H1 (cell line): ENCODE results near the gene HM13. TPM values are rescaled to one million over a fixed set of nuclear protein-coding genes. Genes with fewer than 3 reads are reported as not detected.

Experiments used
- CTCF ChIA-PET: fragments of 300-600 bp; sonication (Branson Sonifier 250); formaldehyde crosslinking; loops from one replicate; lab custom pipeline; 2021; ENCODE audit not compliant: partially characterized antibody; lab: Charles Lee
- POLR2A ChIA-PET: fragments of 300-600 bp; sonication (Branson Sonifier 250); formaldehyde crosslinking; loops from one replicate; lab custom pipeline; 2021; ENCODE audit warnings: inconsistent platforms; ENCODE audit not compliant: partially characterized antibody; lab: Charles Lee
- DNase-seq, 2 experiments: peaks; one replicate each; pipeline versions ENCODE4 v3.0.0 to v3.0.0-alpha.2; 2010 to 2022; ENCODE audit warnings: low spot score in 2 of 2, low read depth in 1 of 2, mixed read lengths in 1 of 2
- FAIRE-seq: peaks from 2 replicates; lab custom pipeline; 2011; peaks lifted over from hg19 to GRCh38; lab: Jason Lieb, UNC
- H2AFZ ChIP-seq: 2 replicates; pipeline ENCODE4 v1.8.1; 2012; ENCODE audit warnings: low read length, inconsistent platforms
- H2AK5ac ChIP-seq: 2 replicates; pipeline ENCODE4 v1.6.1; 2013; ENCODE audit warnings: low read depth, low read length
- H2BK120ac ChIP-seq: replicated peaks from 2 replicates; pipeline ENCODE3; 2013; ENCODE audit warnings: low read depth, low read length, inconsistent platforms
- H2BK12ac ChIP-seq: 2 replicates; pipeline ENCODE4 v1.6.1; 2013; ENCODE audit warnings: low read depth, low read length
- H2BK15ac ChIP-seq: 2 replicates; pipeline ENCODE4 v1.6.1; 2013; ENCODE audit warnings: low read length
- H2BK20ac ChIP-seq: 2 replicates; pipeline ENCODE4 v1.6.1; 2013; ENCODE audit warnings: low read length
- H2BK5ac ChIP-seq: 2 replicates; pipeline ENCODE4 v1.6.1; 2013; ENCODE audit warnings: low read depth, low read length
- H3K14ac ChIP-seq: 2 replicates; pipeline ENCODE4 v1.6.1; 2013; ENCODE audit warnings: inconsistent platforms; ENCODE audit not compliant: insufficient read length
- H3K18ac ChIP-seq: 2 replicates; pipeline ENCODE4 v1.6.1; 2013; ENCODE audit warnings: low read length; ENCODE audit errors: extremely low read depth
- H3K23ac ChIP-seq: 2 replicates; pipeline ENCODE4 v1.6.1; 2013; ENCODE audit warnings: inconsistent platforms; ENCODE audit not compliant: insufficient read length
- H3K23me2 ChIP-seq: 2 replicates; pipeline ENCODE4 v1.6.1; 2013; ENCODE audit warnings: low read depth, low read length
- H3K27ac ChIP-seq: 2 replicates; pipeline ENCODE4 v1.6.1; 2011; ENCODE audit warnings: low read depth, low read length, inconsistent platforms
- H3K27me3 ChIP-seq, 4 experiments: replicated peaks in 1 of 4; 1 replicate in 1 of 4; 2 replicates in 3 of 4; pipeline versions ENCODE4 v1.6.1 to v1.8.1; 2011 to 2013; ENCODE audit warnings: low read length in 3 of 4, mild to moderate bottlenecking in 3 of 4, inconsistent platforms in 2 of 4, mixed read lengths in 2 of 4, moderate library complexity in 1 of 4; ENCODE audit not compliant: control insufficient read depth in 3 of 4, insufficient read depth in 3 of 4; ENCODE audit errors: extremely low read depth in 1 of 4
- H3K36me3 ChIP-seq, 4 experiments: 2 replicates each; pipeline versions ENCODE4 v1.6.1 to v1.8.1; 2011 to 2013; ENCODE audit warnings: mild to moderate bottlenecking in 4 of 4, low read length in 3 of 4, moderate library complexity in 2 of 4, control low read depth in 1 of 4, inconsistent platforms in 1 of 4; ENCODE audit not compliant: insufficient read depth in 4 of 4, control insufficient read depth in 2 of 4
- H3K4ac ChIP-seq: replicated peaks from 2 replicates; pipeline ENCODE3; 2013; ENCODE audit warnings: low read length, low read depth, mixed read lengths, inconsistent platforms; ENCODE audit not compliant: insufficient read length
- H3K4me1 ChIP-seq, 4 experiments: replicated peaks in 1 of 4; 1 replicate in 1 of 4; 2 replicates in 3 of 4; pipeline versions ENCODE4 v1.6.1 to v1.8.1; 2011 to 2013; ENCODE audit warnings: low read length in 3 of 4, inconsistent platforms in 2 of 4, mixed read lengths in 1 of 4; ENCODE audit not compliant: insufficient read depth in 4 of 4, control insufficient read depth in 3 of 4
- H3K4me2 ChIP-seq, 2 experiments: 2 replicates each; pipeline versions ENCODE4 v1.6.1 to v1.8.1; 2011 to 2013; ENCODE audit warnings: low read depth in 2 of 2, low read length in 2 of 2, control low read depth in 1 of 2, inconsistent platforms in 1 of 2, mild to moderate bottlenecking in 1 of 2; ENCODE audit not compliant: insufficient read depth in 1 of 2
- H3K4me3 ChIP-seq, 4 experiments: fragments of 200-600, 300-600 bp in 1 of 4; sonication (generic), shearing (Covaris generic), sonication (Bioruptor Twin) in 1 of 4; 2 replicates each; pipeline versions ENCODE4 v1.5.1 to v1.8.1; 2011 to 2016; ENCODE audit warnings: low read length in 4 of 4, low read depth in 3 of 4, control low read depth in 2 of 4, inconsistent platforms in 2 of 4, mild to moderate bottlenecking in 2 of 4, mixed read lengths in 1 of 4, moderate library complexity in 1 of 4; ENCODE audit not compliant: insufficient read depth in 2 of 4; ENCODE audit errors: extremely low read depth in 1 of 4
- H3K56ac ChIP-seq: replicated peaks from 2 replicates; pipeline ENCODE3; 2013; ENCODE audit warnings: low read depth, mild to moderate bottlenecking, mixed read lengths, low read length, inconsistent platforms; ENCODE audit not compliant: insufficient read length
- H3K79me1 ChIP-seq: 2 replicates; pipeline ENCODE4 v1.6.1; 2013; ENCODE audit warnings: low read depth, low read length, control low read depth
- H3K79me2 ChIP-seq, 2 experiments: 2 replicates each; pipeline versions ENCODE4 v1.6.1 to v1.8.1; 2012 to 2013; ENCODE audit warnings: low read length in 2 of 2, mild to moderate bottlenecking in 2 of 2, inconsistent platforms in 1 of 2; ENCODE audit not compliant: insufficient read depth in 2 of 2, control insufficient read depth in 1 of 2
- H3K9ac ChIP-seq, 4 experiments: replicated peaks in 1 of 4; 1 replicate in 1 of 4; 2 replicates in 3 of 4; pipeline versions ENCODE4 v1.6.1 to v1.8.1; 2011 to 2013; ENCODE audit warnings: low read depth in 3 of 4, low read length in 3 of 4, control low read depth in 2 of 4, mild to moderate bottlenecking in 2 of 4, moderate library complexity in 2 of 4, inconsistent platforms in 1 of 4; ENCODE audit errors: extremely low read depth in 1 of 4
- H3K9me3 ChIP-seq, 2 experiments: 2 replicates each; pipeline versions ENCODE4 v1.6.1 to v1.8.1; 2012 to 2013; ENCODE audit warnings: mild to moderate bottlenecking in 2 of 2, moderate library complexity in 2 of 2, control low read depth in 1 of 2, inconsistent platforms in 1 of 2, low read depth in 1 of 2, low read length in 1 of 2, mixed read lengths in 1 of 2; ENCODE audit not compliant: insufficient read depth in 2 of 2
- H4K20me1 ChIP-seq, 2 experiments: replicated peaks in 1 of 2; 2 replicates each; pipeline versions ENCODE3 to v1.8.1; 2011 to 2013; ENCODE audit warnings: inconsistent platforms in 2 of 2, low read length in 2 of 2, mild to moderate bottlenecking in 1 of 2; ENCODE audit not compliant: insufficient read depth in 2 of 2, control insufficient read depth in 1 of 2
- H4K5ac ChIP-seq: 2 replicates; pipeline ENCODE4 v1.6.1; 2013; ENCODE audit warnings: low read length, low read depth, mixed read lengths, inconsistent platforms; ENCODE audit not compliant: insufficient read length
- H4K8ac ChIP-seq: 2 replicates; pipeline ENCODE4 v1.8.0; 2013; ENCODE audit warnings: mild to moderate bottlenecking, moderate library complexity, low read length, inconsistent platforms; ENCODE audit not compliant: insufficient read depth; ENCODE audit errors: extremely low read depth
- H4K91ac ChIP-seq: replicated peaks from 2 replicates; pipeline ENCODE3; 2013; ENCODE audit warnings: low read length, mixed read lengths, inconsistent platforms; ENCODE audit not compliant: insufficient read length
- CTCF ChIP-seq, 3 experiments: IDR thresholded peaks; 1 replicate in 2 of 3; 2 replicates in 1 of 3; pipeline versions ENCODE4 v1.5.1 to v1.6.1; 2011; ENCODE audit warnings: low read length in 3 of 3, mild to moderate bottlenecking in 3 of 3, inconsistent platforms in 2 of 3, low read depth in 1 of 3, moderate library complexity in 1 of 3; ENCODE audit not compliant: insufficient read depth in 1 of 3; ENCODE audit errors: control extremely low read depth in 1 of 3
- E2F6 ChIP-seq: IDR thresholded peaks from 2 replicates; pipeline ENCODE4 v1.6.1; 2012; ENCODE audit warnings: inconsistent platforms
- MAFK ChIP-seq: IDR thresholded peaks from 2 replicates; pipeline ENCODE4 v1.6.1; 2012; ENCODE audit warnings: low read depth, mild to moderate bottlenecking, improper control_type of control experiment, low read length
- NANOG ChIP-seq: IDR thresholded peaks from 2 replicates; pipeline ENCODE4 v1.6.1; 2011; ENCODE audit warnings: low read length, low read depth, mild to moderate bottlenecking, inconsistent platforms; ENCODE audit not compliant: insufficient read depth, poor library complexity, severe bottlenecking
- NRF1 ChIP-seq: IDR thresholded peaks from 2 replicates; pipeline ENCODE4 v1.6.1; 2011; ENCODE audit warnings: mild to moderate bottlenecking, low read depth, low read length, improper control_type of control experiment
- SIRT6 ChIP-seq: IDR thresholded peaks from one replicate; pipeline ENCODE4 v1.7.1; 2012; ENCODE audit warnings: low read length, inconsistent platforms
- SP2 ChIP-seq: IDR thresholded peaks from 2 replicates; pipeline ENCODE4 v1.6.1; 2012; ENCODE audit warnings: mild to moderate bottlenecking, low read length, inconsistent platforms
- TAF1 ChIP-seq: IDR thresholded peaks from 2 replicates; pipeline ENCODE4 v1.6.1; 2011; ENCODE audit warnings: mild to moderate bottlenecking, low read depth, low read length
- TBP ChIP-seq: IDR thresholded peaks from 2 replicates; pipeline ENCODE4 v1.6.1; 2011; ENCODE audit warnings: low read depth, low read length, improper control_type of control experiment
- WGBS, 2 experiments: shearing (Covaris generic) in 1 of 2; methylation state at CpG; one replicate each; pipeline versions ENCODE4 v1.1.6 to v1.1.7; 2013 to 2015; ENCODE audit warnings: low lambda C conversion rate in 2 of 2, mixed read lengths in 2 of 2, inconsistent platforms in 1 of 2, low coverage in 1 of 2, missing lambda C conversion rate in 1 of 2; ENCODE audit not compliant: insufficient replicate concordance in 2 of 2, insufficient coverage in 1 of 2, insufficient read length in 1 of 2; ENCODE audit errors: extremely low coverage in 1 of 2, missing lambda C conversion rate in 1 of 2; 5-methylcytosine and 5-hydroxymethylcytosine counted together
- polyA plus RNA-seq, 7 experiments: library from polyadenylated mRNA; depleted of rRNA in 3 of 7; stranded (reverse) in 5 of 7; unstranded in 2 of 7; fragments of >200 nt in 5 of 7; fragments of 200-250 nt in 2 of 7; gene quantifications; 1 replicate in 5 of 7; 2 replicates in 1 of 7; 4 replicates in 1 of 7; pipeline versions ENCODE4 v1.2.1 to v1.2.3, GENCODE V29; 2011 to 2013; ENCODE audit warnings: missing spikeins in 2 of 7, mixed read lengths in 2 of 7
- total RNA-seq: library from RNA; stranded (reverse); fragmentation: NEBNext Ultra II Directional; extraction: Animal tissue kit (Norgen Biotek cat#: 25700); gene quantifications from 2 replicates; pipeline ENCODE4 v1.2.1, GENCODE V29; 2021

HM13 gene
- total and polyA plus RNA-seq, 2 of the 8 experiments (the other 6 are each of a cell fraction or from before 2014, with no cell fraction given): 118 to 183 TPM

GRCh38 chr20:31476643-31477215 is 37.5 kb upstream of the HM13 start:
- H3K4me1 ChIP-seq: no peaks in the 10 kb centered on the region
- no peak for FAIRE-seq
- no peak overlapping the region for H3K14ac ChIP-seq
- no peak overlapping the region for H3K4ac ChIP-seq
- no peaks in the 10 kb centered on the region for H3K27me3 ChIP-seq
- H3K79me1 ChIP-seq: no peaks in the 10 kb centered on the region
- no peak overlapping the region for H2BK15ac ChIP-seq
- 86% methylated on average over 6 of the region's 6 CpGs; no CpG with 5 or more reads in 1 of the 2 experiments for WGBS, 2 experiments
- H4K8ac ChIP-seq: no peak overlapping the region
- no peaks in the 10 kb centered on the region for H3K36me3 ChIP-seq
- ChIA-PET POLR2A (no interaction called here), CTCF (no interaction called here)
- H2AFZ ChIP-seq: no peak overlapping the region
- H3K56ac ChIP-seq: no peak overlapping the region
- no peaks in the 10 kb centered on the region for H3K79me2 ChIP-seq
- no peaks in the 10 kb centered on the region for H3K23me2 ChIP-seq
- no peak overlapping the region for H4K91ac ChIP-seq
- no peak overlapping the region for H2BK120ac ChIP-seq
- no peak for DNase-seq
- H3K23ac ChIP-seq: no peak overlapping the region
- H4K5ac ChIP-seq: no peak overlapping the region
- H3K9ac ChIP-seq: no peak overlapping the region
- TF ChIP-seq MAFK: no peak
- TF ChIP-seq SP2: no peak
- no peak for TF ChIP-seq SIRT6
- TF ChIP-seq NANOG: no peak
- no peak for TF ChIP-seq TBP
- TF ChIP-seq CTCF (IDR thresholded peaks at IDR 0.05; ENCODE audit: control extremely low read depth in 1 of 3, insufficient read depth in 1 of 3, low read depth in 1 of 3, low read length in 3 of 3): no peak
- no peak for TF ChIP-seq E2F6
- TF ChIP-seq NRF1: no peak
- TF ChIP-seq TAF1: no peak
- peaks cover 70 to 86% of the 10 kb centered on the region in 2 experiments for H3K9me3 ChIP-seq
- H2BK5ac ChIP-seq: no peak overlapping the region
- no peak overlapping the region for H3K4me2 ChIP-seq
- H2AK5ac ChIP-seq: no peak overlapping the region
- no peak overlapping the region for H2BK20ac ChIP-seq
- no peak overlapping the region for H3K27ac ChIP-seq
- H3K4me3 ChIP-seq: no peak overlapping the region
- no peak overlapping the region for H3K18ac ChIP-seq
- no peak overlapping the region for H2BK12ac ChIP-seq
- H4K20me1 ChIP-seq: no peaks in the 10 kb centered on the region
